ENCODE results near the gene OR8B12.

The OR8B12 gene, protein sequence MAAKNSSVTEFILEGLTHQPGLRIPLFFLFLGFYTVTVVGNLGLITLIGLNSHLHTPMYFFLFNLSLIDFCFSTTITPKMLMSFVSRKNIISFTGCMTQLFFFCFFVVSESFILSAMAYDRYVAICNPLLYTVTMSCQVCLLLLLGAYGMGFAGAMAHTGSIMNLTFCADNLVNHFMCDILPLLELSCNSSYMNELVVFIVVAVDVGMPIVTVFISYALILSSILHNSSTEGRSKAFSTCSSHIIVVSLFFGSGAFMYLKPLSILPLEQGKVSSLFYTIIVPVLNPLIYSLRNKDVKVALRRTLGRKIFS

GRCh38 chr11:124543554-124543953 is at the start of gene OR8B12:
TSS of gene OR8B12 (minus strand) at chr11:124543654. CDS start at chr11:124543654, 0 bp downstream.
- DNase-seq, result no peak

DNA sequence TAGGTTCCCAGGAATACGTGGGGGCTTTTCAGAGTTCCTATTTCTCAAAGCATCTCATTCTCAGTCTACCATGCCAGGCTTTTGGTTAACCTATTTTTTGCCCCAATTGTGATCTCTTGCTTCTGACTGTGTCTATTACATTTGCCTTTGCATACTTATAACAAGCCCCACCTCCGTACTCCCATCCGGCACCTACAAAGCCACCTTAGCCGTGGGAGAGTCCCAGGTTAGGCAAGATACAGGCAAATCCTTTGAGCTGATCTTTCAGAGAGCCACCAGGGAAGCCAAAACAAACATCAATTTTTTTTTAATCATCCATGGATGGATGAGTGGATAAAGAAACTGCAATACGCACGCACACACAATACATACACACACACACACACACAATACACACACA is 49.2 kb upstream of the OR8B12 start:
- DNase-seq, result no peak

DNA sequence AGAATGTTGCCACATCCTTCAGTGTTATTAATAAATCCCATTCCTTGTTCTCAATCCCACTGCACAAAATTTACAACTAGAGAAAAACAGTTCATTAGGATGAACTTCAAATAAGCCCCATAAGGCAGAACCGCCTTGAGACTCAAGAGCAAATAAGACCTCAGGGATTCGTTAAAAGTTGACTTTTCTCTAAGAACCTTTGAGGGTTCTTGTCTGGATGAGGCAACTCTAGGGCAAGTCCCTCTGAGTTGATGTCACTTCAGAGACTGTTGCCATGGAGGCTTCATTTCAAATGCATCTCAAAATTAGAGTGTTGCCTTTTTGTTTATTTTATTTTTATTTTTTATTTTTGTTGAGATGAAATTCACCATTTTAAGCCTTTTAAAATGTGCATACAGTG is 48.0 kb upstream of the OR8B12 start:
- DNase-seq, result no peak

- DNase-seq, result peak; percentile 69
Measured at GRCh38 chr11:124586238-124586860, 42.9 kb upstream of the OR8B12 start.

- no peak for DNase-seq
Measured at GRCh38 chr11:124584681-124585372, 41.4 kb upstream of the OR8B12 start.

- DNase-seq, result no peak
Measured at GRCh38 chr11:124583781-124584180, 40.3 kb upstream of the OR8B12 start.

DNA sequence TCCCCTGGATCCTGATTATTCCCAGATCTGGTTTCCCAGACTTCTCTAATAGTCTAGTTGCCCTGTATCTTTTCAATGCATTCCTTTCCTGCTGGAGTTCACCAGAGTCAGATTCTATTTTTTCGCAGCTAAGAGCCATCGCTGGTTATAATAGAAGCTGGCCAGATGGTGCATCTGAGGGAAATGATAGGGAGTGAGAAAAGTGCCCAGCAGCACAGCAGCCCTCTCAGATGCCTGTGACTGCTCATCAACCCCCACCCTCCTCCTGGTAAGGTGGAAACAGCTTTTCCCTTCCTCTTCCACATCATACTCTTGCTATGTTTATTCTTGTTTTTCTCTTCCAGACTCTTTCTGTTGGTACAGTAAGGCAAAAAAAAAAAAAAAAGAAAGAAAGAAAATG is 39.1 kb upstream of the OR8B12 start:
- DNase-seq, result no peak

DNA sequence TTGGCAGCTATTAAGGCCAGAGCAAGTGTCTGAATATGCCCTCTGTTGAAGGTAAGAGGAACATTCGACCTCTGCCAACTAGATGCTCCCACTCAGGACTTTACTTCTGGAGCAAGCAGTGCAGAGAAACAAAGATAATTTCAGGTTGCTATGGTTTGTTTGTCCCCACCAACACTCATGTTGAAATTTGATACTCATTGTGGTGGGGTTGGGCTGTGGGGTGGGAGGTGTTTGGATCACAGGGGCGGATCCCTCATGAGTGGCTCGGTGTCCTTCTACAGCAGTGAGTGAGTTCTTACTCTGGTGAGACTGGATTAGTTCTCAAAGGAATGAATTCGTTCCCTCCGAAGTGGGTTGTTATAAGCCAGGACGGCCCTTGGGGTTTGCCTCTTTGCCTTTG is 38.4 kb upstream of the OR8B12 start:
- no peak for DNase-seq

DNA sequence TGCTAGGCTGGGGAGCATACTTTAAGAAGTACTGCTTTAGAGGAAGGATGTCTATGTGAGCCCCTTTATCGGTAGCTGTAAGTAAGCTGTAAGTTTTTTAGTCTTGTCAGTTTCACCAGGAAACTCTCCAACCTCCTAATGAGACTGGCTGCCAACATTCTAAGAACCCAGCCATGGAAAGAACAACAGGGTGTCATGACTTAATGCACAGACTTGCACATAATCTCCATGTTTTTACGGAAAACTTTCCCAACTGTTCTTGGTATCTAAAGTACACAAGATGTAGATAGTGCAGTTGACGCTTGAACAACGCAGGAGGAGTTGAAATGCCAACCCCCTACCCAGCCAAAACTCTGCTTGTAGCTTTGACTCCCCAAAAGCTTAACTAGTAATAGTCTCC is 35.3 kb upstream of the OR8B12 start:
- no peak for DNase-seq

DNA sequence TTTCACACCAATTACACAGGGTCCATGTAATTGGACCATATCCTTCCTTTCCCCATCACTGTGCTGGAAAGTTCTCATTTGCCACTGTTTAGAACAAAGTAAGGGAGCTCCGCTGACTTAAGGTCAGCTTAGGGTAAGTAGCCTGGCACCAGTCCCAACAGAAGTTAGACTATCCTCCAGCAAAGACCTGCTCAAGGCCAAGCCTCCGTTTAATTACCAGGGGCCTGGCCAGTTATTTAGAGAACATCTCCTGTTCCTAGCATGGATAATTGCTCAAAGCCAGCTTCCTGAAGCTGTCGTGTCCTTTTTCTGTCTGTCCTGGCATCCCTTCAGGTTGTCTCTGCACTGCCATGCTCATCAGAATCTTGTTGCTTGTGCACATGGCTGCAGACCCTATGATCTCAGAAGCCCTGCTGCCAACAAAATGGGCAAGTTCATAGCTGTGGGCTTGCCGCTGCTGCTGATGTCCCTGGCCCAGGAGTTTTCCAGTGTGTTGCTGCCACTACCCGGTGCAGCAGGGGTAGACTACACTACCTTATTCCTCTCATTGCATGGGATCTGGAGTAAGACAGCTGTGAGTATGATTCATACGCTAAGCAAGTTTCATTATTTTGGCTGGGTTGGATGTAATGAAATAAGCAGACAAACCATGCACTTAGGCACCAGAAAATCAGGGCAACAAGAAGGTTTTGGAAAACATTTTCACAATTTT is 34.4 kb upstream of the OR8B12 start:
- DNase-seq, result no peak

- DNase-seq, result no peak
Measured at GRCh38 chr11:124570160-124570559, 26.7 kb upstream of the OR8B12 start.

DNA sequence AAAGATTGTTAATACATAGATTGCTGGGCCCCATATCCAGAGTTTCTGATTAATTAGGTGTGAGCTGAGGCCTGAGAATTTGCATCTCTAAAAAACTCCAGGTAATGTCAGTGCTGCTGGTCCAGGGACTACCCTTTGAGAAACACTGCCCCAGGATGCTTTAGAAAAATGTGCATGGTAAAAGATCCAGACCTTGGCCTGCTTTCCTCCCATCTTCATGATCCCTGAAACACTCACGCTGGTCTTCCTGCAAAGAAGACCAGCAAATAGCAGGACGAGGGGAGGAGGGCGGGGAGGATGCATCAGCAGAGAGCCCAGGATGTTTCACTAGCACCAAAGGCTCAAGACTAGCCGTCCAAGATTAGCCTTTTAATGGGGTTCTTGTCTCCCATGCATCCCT is 26.2 kb upstream of the OR8B12 start, which contains the start of gene OR8A1:
Gene OR8A1 (plus strand): TSS at position 301 of the 400 bp plus-strand sequence. CDS start 123 bp downstream, outside the sequence.
- DNase-seq, result no peak

GRCh38 chr11:124556828-124557227 is 13.4 kb upstream of the OR8B12 start:
- no peak for DNase-seq

GRCh38 chr11:124551987-124552386 is 8.5 kb upstream of the OR8B12 start:
- no peak for DNase-seq

DNA sequence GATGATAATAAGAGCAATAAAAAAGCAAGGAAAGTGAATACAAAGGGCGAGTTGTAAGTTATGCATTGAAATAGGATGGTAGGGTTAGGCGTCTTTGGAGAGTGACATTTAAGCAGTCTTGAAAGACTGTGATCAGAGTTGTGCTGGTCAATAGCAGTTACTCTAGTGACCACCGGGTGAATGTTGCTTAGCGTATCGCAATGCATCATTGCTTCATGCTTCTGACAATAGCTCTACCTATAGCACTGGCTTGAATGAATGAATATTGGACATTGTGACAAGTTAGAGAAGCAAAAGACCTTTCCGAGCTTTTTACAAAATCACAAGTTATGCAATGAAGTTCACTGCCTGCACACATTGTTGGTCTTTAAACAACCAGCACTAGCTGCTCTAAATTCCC is 7.7 kb upstream of the OR8B12 start:
- DNase-seq, result no peak

DNA sequence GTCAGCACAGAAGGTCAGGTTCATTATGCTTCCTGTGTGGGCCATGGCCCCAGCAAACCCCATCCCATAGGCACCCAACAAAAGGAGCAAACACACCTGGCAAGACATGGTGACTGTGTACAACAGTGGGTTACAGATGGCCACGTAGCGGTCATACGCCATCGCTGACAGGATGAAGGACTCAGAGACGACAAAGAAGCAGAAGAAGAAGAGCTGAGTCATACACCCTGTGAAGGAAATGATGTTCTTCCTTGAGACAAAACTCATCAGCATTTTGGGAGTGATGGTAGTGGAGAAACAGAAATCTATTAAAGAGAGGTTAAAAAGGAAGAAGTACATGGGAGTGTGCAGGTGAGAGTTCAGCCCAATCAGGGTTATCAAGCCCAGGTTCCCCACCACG is 309 bp downstream of the OR8B12 start:
- DNase-seq, result no peak

- DNase-seq, result no peak
Measured at GRCh38 chr11:124541204-124541603, 2.2 kb downstream of the OR8B12 start.

- DNase-seq, result no peak
Measured at GRCh38 chr11:124538019-124538418, 5.4 kb downstream of the OR8B12 start.

GRCh38 chr11:124536520-124536919 is 6.9 kb downstream of the OR8B12 start:
- DNase-seq, result peak; percentile 7

- no peak for DNase-seq
Measured at GRCh38 chr11:124535552-124536232, 7.8 kb downstream of the OR8B12 start.

DNA sequence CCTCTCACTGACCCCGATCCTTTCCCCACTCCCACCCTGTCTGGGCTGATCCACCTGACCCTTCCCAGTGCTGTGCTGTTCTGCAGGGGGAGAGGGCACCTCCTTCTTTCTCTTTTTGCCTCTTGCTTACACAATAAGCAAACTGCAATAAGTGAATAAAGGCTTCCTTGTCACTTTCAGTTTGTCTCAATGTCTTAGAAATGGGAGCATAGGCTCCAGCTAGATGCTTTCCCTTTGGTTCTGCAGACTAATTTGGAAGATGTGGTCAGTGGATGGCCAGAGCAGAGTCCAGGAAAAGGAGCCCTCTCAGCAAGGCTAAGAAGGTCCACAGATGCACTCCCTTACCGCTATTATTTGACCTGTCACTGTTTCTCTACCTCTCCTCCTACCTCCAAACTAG is 9.4 kb downstream of the OR8B12 start:
- no peak for DNase-seq

DNA sequence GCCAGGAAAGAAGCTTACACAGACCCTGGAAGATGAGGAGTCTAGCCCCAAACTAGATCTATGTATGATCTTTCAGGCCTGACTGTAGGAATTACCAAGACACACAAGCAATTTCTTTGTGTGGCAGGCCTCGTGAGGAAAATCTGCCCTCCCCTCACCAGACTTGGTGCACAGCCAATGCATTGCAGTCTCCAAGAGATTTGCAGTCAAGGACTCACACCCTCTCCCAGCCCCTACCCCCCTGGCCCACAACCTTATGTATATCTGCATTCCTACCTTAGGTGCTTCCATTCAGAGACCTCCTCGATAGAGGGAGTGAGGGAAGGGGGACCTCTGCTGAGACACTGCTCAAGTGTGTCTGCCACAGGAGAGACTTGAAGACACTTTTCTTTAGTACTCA is 9.8 kb downstream of the OR8B12 start:
- no peak for DNase-seq

GRCh38 chr11:124520550-124520854 is 23.0 kb downstream of the OR8B12 start:
- no peak for DNase-seq

Data from hematopoietic multipotent progenitor cell treated with erythropoietin and hydrocortisone succinate and interleukin-3 and kit ligand, for 8 days (in vitro differentiated cells).